Omental fat pad (tissue), 4 donors: ENCODE data around the gene LRRC27. TPM values are rescaled to one million over a fixed set of nuclear protein-coding genes. Genes with fewer than 3 reads are reported as not detected.
"Not testable (repeated sequence)": the region's sequence is repeated elsewhere in the genome, so short reads cannot be mapped to it uniquely, and the experiment has no call there.

ENCODE experiments used
- ATAC-seq: fragments of 150-250 bp; one replicate; pipeline ENCODE4 v1.9.1; 2016; ENCODE audit warnings: mild to moderate bottlenecking, moderate library complexity; ENCODE audit not compliant: low FRiP score
- DNase-seq: peaks from one replicate; pipeline ENCODE4 v3.0.0-alpha.2; 2019; ENCODE audit warnings: low spot score
- total RNA-seq, 4 donors: library from RNA; depleted of rRNA; stranded (reverse); fragments of >200 nt; gene quantifications; one replicate each; pipeline ENCODE4 v1.1.0, GENCODE V29; 2016
- TF ChIP-seq, protein P1 (sequence below), 3 donors: fragments of 450-650 bp; IDR thresholded peaks; one replicate each; pipeline ENCODE4 v1.5.1; 2016 to 2017; ENCODE audit warnings: antibody characterized with exemption in 3 of 3, mild to moderate bottlenecking in 3 of 3, moderate library complexity in 2 of 3

LRRC27 gene
- total RNA-seq, 4 donors from 2014 or later: 5.0 to 12.1 (median 7.7) TPM

DNA sequence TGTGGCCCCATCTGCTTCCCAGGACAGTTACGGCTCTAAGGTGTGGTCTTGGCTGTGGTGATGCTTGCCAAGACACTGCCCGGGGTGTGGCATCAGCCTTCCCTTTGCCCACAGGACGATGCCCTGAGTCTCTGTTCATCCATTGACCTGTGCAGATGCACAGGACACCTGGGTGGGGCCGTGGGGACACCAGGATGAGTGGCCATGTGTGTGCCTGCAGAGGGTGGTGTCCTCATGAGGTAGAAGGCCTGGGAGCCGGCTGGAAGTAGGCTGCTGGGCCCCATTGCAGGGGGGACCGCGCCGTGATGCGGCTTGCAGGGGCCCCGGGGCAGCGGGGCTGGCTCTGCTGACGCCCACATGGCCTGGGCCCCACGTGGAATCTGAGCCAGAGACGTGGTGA lies 42.6 kb downstream of the LRRC27 start:
- no peak for ATAC-seq
- TF ChIP-seq, protein P1, sequence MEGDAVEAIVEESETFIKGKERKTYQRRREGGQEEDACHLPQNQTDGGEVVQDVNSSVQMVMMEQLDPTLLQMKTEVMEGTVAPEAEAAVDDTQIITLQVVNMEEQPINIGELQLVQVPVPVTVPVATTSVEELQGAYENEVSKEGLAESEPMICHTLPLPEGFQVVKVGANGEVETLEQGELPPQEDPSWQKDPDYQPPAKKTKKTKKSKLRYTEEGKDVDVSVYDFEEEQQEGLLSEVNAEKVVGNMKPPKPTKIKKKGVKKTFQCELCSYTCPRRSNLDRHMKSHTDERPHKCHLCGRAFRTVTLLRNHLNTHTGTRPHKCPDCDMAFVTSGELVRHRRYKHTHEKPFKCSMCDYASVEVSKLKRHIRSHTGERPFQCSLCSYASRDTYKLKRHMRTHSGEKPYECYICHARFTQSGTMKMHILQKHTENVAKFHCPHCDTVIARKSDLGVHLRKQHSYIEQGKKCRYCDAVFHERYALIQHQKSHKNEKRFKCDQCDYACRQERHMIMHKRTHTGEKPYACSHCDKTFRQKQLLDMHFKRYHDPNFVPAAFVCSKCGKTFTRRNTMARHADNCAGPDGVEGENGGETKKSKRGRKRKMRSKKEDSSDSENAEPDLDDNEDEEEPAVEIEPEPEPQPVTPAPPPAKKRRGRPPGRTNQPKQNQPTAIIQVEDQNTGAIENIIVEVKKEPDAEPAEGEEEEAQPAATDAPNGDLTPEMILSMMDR (IDR thresholded peaks at IDR 0.05): no peak
- DNase-seq: no peak

DNA sequence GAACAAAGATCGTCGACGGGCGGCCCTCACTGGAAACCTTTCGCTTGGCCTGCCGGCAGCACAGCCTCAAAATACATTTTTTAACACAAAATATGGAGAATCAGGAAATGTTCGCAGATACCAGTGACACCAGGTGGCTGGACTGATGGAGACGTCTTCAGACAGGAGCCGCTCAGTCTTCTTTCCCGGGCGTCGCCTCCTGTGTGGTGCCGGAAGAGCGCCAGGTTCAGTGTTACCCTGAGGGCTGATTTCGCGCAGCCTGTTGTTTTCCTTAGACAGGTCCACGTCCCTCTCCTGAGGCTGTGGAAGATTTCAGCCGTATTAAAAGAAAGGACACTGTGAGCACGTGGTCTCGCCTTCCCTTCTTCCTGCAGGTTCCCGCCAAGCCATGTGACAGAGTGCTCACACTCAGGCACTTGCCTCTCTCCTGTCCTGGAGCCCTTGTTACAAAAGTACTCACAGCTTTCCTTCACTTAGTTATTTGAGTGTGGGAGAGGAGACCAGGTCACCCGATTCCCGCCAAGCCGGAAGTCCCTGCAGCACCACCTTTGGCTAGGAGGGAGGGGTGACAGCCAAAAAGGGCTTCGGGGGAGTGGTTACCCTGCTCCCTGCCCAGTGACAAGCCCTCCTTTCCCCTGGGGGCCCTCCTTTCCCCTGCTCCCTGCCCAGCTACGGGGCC lies 43.3 kb downstream of the LRRC27 start:
- ATAC-seq: no peak
- TF ChIP-seq, protein P1 (IDR thresholded peaks at IDR 0.05): no peak
- no peak for DNase-seq

DNA sequence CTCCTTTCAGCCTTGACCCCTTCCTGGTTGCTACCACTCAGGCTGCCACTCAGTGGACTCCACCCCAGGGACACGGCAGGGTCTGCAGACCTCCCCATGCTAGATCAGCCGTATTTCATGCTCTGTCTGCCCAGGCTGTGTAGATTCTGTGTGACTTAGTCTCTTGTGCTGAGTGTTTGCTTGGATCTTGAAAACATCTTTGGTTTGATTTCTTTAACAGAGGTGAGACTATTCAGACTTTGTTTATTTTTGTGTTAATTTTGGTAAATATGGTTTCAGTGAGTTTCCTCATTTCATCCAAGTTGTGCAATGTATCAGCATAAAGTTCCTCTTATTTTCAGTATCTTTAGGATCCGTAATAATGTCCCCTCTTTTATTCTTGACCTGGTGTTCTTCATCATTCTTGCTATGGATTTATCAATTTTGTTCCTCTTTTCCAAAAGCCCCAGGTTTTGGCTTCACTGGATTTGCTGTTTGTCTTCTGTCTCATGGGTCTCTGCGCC lies 43.9 kb downstream of the LRRC27 start:
- ATAC-seq (no peak), DNase-seq (no peak)
- TF ChIP-seq, protein P1 (IDR thresholded peaks at IDR 0.05): no peak

DNA sequence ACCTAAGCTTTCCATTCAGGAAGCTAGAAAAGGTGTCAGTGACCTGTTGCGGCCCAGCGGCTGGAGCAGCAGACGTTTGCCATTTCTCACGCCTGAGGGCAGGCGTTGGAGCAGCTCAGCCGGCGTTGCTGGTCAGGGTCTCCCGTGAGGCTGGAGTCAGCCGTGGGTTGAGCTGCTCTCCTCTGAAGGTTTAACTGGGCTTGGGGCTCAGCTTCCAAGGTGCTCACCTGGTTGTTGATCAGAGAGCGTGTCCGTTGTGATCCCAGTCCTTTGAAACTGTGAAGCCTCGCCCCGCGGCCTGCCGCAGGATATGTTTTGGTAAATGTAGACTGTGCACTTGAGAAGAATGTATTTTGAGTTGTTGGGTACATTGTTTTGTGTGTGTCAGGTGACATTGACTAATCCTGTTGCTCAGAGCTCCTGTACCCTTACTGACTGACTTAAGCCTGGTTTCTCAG lies 44.4 kb downstream of the LRRC27 start:
- TF ChIP-seq, protein P1 (IDR thresholded peaks at IDR 0.05): no peak
- DNase-seq: no peak
- no peak for ATAC-seq

DNA sequence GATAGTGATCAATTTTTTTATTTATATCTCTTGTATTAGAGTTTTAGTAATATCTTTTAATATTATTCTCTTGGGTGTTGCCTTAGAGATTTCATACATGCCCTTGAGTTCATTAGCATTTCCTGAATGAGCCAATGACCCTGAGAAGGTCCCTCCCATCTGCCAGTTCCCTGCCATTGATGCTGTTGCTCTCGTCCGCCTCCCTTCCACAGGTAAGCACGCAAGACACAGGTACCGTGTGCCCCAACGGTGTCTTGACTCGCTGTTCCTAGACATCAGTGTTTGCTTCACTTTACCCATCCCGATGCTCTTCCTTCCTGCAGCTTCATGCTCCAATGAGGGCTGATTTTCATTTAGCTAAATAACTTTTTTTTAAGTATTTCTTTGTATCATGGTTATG lies 45.3 kb downstream of the LRRC27 start:
- DNase-seq (no peak), ATAC-seq (no peak)
- TF ChIP-seq, protein P1 (IDR thresholded peaks at IDR 0.05): no peak

DNA sequence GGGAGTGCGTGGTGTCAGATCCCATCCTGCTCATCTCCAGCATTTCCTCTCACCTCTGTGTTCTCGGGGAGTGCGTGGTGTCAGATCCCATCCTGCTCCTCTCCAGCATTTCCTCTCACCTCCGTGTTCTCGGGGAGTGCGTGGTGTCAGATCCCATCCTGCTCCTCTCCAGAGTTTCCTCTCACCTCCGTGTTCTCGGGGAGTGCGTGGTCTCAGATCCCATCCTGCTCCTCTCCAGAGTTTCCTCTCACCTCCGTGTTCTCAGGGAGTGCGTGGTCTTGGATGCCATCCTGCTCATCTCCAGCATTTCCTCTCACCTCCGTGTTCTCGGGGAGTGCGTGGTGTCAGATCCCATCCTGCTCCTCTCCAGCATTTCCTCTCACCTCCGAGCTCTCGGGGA lies 47.0 kb downstream of the LRRC27 start:
- DNase-seq, ATAC-seq: not testable (repeated sequence)

DNA sequence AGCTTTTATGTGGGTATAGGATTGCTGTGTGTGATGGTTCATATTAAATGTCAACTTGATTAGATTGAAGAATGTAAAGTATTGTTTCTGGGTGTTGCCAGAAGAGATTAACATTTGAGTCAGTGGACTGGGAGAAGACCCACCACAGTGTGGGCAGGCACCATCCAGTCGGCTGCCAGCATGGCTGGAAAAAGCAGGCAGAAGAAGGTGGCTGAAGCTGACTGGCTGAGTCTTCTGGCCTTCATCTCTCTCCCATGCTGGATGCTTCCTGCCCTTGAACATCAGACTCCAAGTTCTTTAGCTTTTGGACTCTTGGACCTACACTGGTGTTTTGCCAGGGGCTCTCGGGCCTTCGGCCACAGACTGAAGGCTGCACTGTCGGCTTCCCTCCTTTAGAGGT lies 49.0 kb downstream of the LRRC27 start:
- not testable (repeated sequence) for DNase-seq

DNA sequence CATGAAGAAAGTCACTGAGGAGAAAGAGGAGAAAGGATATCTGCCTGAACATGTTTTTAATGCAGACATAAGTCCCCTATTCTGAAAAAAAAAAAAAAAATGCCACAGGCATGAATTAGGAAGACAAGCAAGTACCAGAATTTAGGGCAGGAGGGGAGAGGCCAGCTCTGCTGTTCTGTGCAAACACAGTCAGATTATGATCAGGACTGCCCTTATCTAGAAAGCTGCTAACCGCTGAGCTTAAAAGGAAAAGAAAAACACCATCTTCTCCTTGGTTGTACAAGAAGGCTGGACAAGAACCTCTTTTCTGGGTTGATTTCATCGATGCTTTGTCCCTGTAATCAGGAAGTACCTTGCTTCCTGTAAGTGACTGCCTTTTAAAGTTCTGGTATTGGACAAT lies 49.7 kb downstream of the LRRC27 start:
- no peak for ATAC-seq
- no peak for DNase-seq
- TF ChIP-seq, protein P1 (IDR thresholded peaks at IDR 0.05): no peak

More for the DNA sequence above, 49.0 kb downstream of the LRRC27 start:
- not testable (repeated sequence) for ATAC-seq
